HG02571 (cell line): ENCODE measurements around the gene ZBBX.

Experiments
- ATAC-seq: cut with Tn5 transposase; IDR thresholded peaks from one replicate; pipeline ENCODE4 v1.9.1; 2021; ENCODE audit warnings: mild to moderate bottlenecking, moderate library complexity; ENCODE audit not compliant: unreplicated experiment

ZBBX gene

GRCh38 chr3:167306319-167306718, 73.8 kb downstream of the ZBBX start:
- ATAC-seq, result no peak

DNA sequence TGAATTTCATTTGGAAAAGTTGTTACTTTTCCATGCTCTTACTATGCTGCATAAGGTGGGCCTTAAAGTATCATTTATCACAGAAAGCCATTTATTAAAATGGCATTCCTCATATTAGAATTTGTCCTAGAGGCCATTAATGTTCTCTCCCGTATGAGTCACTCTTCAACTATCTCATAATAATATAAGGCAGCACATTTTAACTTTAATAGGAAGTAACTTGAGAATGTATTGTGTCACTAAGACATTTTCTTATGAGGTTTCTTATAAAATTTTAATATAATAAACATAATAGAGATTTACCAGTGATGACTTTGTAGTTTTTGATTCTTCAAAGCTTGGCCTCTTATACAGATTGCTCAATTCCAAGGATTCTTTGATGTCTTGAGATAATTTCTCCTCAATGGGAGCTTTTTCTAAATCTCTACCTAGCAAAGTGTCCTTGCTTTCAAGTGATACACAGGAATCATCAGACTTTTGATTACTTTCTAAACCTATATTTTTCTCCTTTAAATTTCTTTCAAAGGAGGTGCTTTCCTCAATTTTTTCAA, 74.7 kb downstream of the ZBBX start:
- no peak for ATAC-seq

- no peak for ATAC-seq
Observed at GRCh38 chr3:167304077-167304476, 76.0 kb downstream of the ZBBX start.

- no peak for ATAC-seq
Observed at GRCh38 chr3:167302678-167303077, 77.4 kb downstream of the ZBBX start.

DNA sequence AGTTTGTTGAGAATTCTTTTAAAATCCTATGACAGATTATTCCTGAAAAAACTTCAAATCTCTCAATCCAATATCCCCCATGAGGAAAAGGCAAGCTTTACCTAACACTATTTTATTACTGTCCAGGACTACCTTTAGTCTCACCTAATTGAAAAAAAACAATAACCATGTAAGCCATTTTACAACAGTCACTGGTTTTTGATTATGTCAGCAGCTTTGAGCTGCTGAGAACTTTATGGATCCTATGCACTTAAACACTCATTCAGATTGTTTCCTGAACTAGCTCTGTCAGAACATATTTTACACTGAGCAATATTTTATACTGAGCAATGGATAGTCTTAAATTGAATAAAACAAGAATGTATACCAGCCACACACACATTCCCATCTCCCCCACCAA, 79.9 kb downstream of the ZBBX start:
- ATAC-seq, result no peak

DNA sequence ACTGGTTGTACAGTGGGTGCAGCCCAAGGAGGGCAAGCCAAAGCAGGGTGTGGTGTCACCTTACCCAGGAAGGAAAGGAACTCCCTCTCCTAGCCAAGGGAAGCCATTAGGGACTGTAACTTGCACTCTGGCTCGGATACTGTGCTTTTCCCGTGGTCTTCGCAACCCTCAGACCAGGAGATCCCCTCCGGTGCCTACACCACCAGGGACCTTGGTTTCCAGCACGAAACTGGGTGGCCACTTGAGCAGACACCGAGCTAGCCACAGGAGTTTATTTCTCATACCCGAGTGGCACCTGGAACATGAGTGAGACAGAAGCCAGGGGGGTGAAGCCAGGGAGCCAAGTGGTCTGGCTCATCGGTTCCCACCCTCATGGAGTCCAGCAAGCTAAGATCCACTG, 90.7 kb downstream of the ZBBX start:
- ATAC-seq, result no peak

DNA sequence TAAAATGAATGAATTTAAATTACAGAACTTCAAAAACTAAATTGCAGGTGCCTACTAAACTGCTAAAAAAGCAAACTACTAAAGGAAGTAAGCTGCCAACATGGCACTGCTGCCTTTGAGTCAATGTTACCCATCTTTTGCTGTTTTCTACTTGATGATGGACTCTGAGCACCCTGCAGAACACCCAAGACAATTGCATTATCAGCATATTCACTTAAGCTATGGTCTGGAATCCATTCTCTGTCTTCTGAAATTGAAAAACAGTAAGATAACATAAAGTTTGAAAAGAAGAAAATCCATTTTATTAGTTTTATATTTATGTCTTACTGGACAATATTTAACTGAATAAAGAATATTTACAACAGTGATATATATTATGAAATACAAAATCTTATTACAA, 91.4 kb downstream of the ZBBX start:
- ATAC-seq, result no peak

GRCh38 chr3:167287308-167287707, 92.8 kb downstream of the ZBBX start:
- no peak for ATAC-seq

DNA sequence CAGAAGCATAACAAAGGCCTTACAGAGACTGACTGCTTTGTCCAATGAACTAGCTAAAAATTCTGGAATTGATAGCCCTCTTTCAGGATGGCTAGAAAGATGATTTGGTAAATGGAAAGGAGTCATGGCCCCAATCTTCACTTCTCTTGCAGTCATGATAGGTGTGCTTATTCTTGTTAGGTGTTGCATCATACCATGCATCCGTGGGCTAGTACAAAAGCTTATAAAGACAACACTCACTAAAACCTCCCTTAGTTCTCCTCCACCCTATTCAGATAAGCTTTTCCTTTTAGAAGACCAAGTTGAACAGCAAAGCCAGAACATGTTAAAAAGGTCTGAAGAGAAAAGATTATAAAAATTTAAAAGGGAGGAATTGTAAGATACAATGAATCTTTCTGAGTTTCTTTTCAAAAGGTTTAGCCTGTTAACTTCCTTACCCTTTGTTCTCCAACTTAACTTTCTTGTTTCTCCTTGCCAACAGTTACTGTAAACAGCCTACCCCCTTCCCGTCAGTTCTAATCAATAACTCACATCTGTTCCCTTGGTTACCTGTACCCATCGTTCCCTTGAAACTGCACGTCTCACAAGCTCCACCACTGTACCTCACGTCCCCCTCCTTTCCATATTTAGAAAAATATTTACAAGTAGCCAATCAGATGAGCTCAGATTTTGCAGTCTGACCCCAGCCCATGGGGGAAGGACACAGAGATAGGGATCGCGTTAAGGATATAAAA, 105.8 kb downstream of the ZBBX start:
- ATAC-seq, result no peak

DNA sequence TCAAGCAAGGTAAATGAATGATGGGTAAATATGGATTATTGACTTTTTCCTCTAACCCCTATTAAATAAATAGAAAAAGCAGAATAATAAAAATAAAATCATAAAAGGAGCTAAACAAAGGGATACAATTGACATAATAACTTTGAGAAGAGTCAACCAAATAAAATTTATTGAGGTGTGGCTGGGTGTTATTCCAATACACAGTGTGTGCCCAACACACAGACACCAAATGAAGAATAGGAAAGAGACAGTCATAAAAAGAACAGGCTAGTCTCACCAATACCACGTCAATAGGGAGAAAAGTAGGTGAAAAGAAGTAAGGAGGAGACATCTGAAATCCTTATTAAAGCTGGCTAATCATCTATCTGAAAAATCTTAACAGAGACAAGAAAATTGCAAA, 127.1 kb downstream of the ZBBX start:
- no peak for ATAC-seq

- no peak for ATAC-seq
Observed at GRCh38 chr3:167251678-167252077, 128.4 kb downstream of the ZBBX start.

- ATAC-seq, result no peak
Observed at GRCh38 chr3:167246252-167246651, 133.8 kb downstream of the ZBBX start.

- ATAC-seq, result no peak
Observed at GRCh38 chr3:167241048-167241845, 138.8 kb downstream of the ZBBX start.

- ATAC-seq, result no peak
Observed at GRCh38 chr3:167228135-167228534, 152.0 kb downstream of the ZBBX start.

DNA sequence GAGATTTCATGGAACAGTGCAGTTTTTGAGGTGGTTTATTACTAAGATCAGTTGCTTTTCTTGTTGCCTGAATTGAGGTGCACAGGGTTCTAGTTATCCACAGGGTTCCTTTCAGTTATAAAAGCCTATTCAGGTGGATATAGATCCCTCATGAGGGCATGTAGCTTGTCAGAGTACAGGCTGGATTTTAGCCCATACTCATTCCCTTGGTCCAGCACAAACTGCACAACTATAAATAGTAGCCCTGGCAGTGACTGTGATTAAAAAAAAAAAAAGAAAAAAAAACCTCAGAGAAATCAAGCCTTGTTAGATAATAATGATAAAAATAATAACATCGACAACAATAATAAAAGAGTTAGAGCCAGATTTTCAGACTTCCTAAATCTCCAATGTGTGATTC, 154.3 kb downstream of the ZBBX start:
- no peak for ATAC-seq

DNA sequence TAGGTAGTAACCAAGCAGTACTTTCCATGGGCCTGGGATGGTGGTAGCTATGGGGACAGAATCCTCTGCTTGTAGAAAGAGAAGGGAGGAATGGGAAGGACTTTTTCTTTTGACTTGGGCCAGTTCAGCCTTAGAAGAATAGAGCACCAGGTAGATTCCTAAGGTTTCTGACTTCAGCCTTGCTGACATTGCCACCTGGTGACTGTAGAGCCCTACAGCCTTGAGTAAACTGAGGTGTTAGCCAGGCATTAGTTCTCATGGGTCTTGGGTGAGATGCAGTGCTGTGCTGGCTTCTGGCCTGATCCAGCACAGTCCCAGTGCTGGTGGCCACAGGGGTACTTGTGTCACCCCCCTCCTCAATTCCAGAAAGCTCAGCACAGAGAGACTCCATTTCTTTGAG, 171.1 kb downstream of the ZBBX start:
- ATAC-seq, result no peak

GRCh38 chr3:167203062-167203461, 177.0 kb downstream of the ZBBX start:
- ATAC-seq, result no peak

- no peak for ATAC-seq
Observed at GRCh38 chr3:167198949-167199600, 181.0 kb downstream of the ZBBX start.
